EH (cell line): ENCODE results near the gene SYK.

Experiments
- DNase-seq: peaks from one replicate; pipeline ENCODE4 v3.0.0-alpha.2; 2015; ENCODE audit warnings: low read depth

Gene SYK

GRCh38 chr9:90851444-90851843 is 49.8 kb downstream of the SYK start:
- DNase-seq, result no peak

GRCh38 chr9:90853945-90854344 is 52.3 kb downstream of the SYK start:
- no peak for DNase-seq

- DNase-seq, result no peak
Observed at GRCh38 chr9:90854637-90855175, 53.1 kb downstream of the SYK start.

- no peak for DNase-seq
Observed at GRCh38 chr9:90855208-90855902, 53.7 kb downstream of the SYK start.

GRCh38 chr9:90857091-90857490 is 55.5 kb downstream of the SYK start:
- DNase-seq, result no peak

GRCh38 chr9:90857855-90858254 is 56.2 kb downstream of the SYK start:
- DNase-seq, result no peak

GRCh38 chr9:90858457-90858901 is 56.9 kb downstream of the SYK start:
- DNase-seq, result no peak

GRCh38 chr9:90860382-90860781 is 58.8 kb downstream of the SYK start:
- no peak for DNase-seq

- DNase-seq, result no peak
Observed at GRCh38 chr9:90860826-90861225, 59.2 kb downstream of the SYK start.

GRCh38 chr9:90861380-90861779 is 59.8 kb downstream of the SYK start:
- DNase-seq, result no peak

- no peak for DNase-seq
Observed at GRCh38 chr9:90861826-90862740, 60.5 kb downstream of the SYK start.

GRCh38 chr9:90864779-90865178 is 63.2 kb downstream of the SYK start:
- no peak for DNase-seq

GRCh38 chr9:90867101-90867500 is 65.5 kb downstream of the SYK start:
- DNase-seq, result no peak

GRCh38 chr9:90868555-90868954 is 66.9 kb downstream of the SYK start:
- no peak for DNase-seq

- DNase-seq, result no peak
Observed at GRCh38 chr9:90869361-90869760, 67.7 kb downstream of the SYK start.

- peak; percentile 50 for DNase-seq
Observed at GRCh38 chr9:90870621-90871326, 69.2 kb downstream of the SYK start.

- DNase-seq, result no peak
Observed at GRCh38 chr9:90871327-90871935, 69.8 kb downstream of the SYK start.

GRCh38 chr9:90872835-90873294 is 71.2 kb downstream of the SYK start:
- peak; percentile 7 for DNase-seq

GRCh38 chr9:90873422-90873821 is 71.8 kb downstream of the SYK start:
- DNase-seq, result no peak

- DNase-seq, result no peak
Observed at GRCh38 chr9:90874194-90874593, 72.6 kb downstream of the SYK start.

GRCh38 chr9:90878562-90878961 is 76.9 kb downstream of the SYK start:
- no peak for DNase-seq

GRCh38 chr9:90880066-90880465 is 78.4 kb downstream of the SYK start:
- DNase-seq, result no peak
